Upper lobe of left lung (tissue), 6 donors: ENCODE measurements around the gene ABCC4. TPM values are rescaled to one million over a fixed set of nuclear protein-coding genes. Genes with fewer than 3 reads are reported as not detected.

ENCODE experiments used
- ATAC-seq, 2 donors: fragments of 200-7000 bp; cut with Tn5 transposase; one replicate each; pipeline ENCODE4 v1.9.1; 2022; ENCODE audit warnings: mild to moderate bottlenecking in 2 of 2, moderate library complexity in 2 of 2; ENCODE audit not compliant: low FRiP score in 2 of 2
- DNase-seq, 2 donors: peaks; one replicate each; pipeline ENCODE4 v3.0.0-alpha.2; 2019 to 2020
- H3K27ac ChIP-seq, 4 donors: fragments of 200-600 bp; sonication (generic); one replicate each; pipeline ENCODE4 v1.5.1; 2016 to 2019
- H3K27me3 ChIP-seq, 4 donors: fragments of 200-600 bp; sonication (generic); one replicate each; pipeline ENCODE4 v1.5.1; 2017 to 2019
- H3K36me3 ChIP-seq, 4 donors: fragments of 200-600 bp; sonication (generic); one replicate each; pipeline ENCODE4 v1.5.1; 2016 to 2019
- H3K4me1 ChIP-seq, 4 donors: fragments of 200-600 bp; sonication (generic); one replicate each; pipeline ENCODE4 v1.5.1; 2018 to 2019
- H3K4me3 ChIP-seq, 4 donors: fragments of 200-600 bp; sonication (generic); one replicate each; pipeline ENCODE4 v1.5.1; 2017 to 2019; ENCODE audit warnings: mild to moderate bottlenecking in 2 of 4, moderate library complexity in 1 of 4
- H3K9me3 ChIP-seq, 4 donors: fragments of 200-600 bp; sonication (generic); one replicate each; pipeline ENCODE4 v1.5.1; 2018 to 2019
- CTCF ChIP-seq, 6 experiments: fragments of 450-650 bp in 4 of 6; fragments of 200-600 bp in 2 of 6; sonication (generic) in 2 of 6; IDR thresholded peaks; one replicate each; pipeline ENCODE4 v1.5.1; 2016 to 2019; ENCODE audit warnings: antibody characterized with exemption in 6 of 6
- EP300 ChIP-seq, 4 donors: sonication (generic); formaldehyde crosslinking; IDR thresholded peaks; one replicate each; pipeline ENCODE4 v1.5.1; 2017; ENCODE audit warnings: antibody characterized with exemption in 4 of 4, control low read depth in 2 of 4
- POLR2A ChIP-seq, 4 donors: fragments of 450-650 bp; IDR thresholded peaks; one replicate each; pipeline ENCODE4 v1.5.1; 2016 to 2017; ENCODE audit warnings: antibody characterized with exemption in 4 of 4, mild to moderate bottlenecking in 2 of 4
- POLR2AphosphoS5 ChIP-seq, 2 donors: sonication (generic); formaldehyde crosslinking; IDR thresholded peaks; one replicate each; pipeline ENCODE4 v1.5.1; 2017; ENCODE audit warnings: antibody characterized with exemption in 2 of 2
- WGBS, 2 donors: methylation state at CpG; one replicate each; pipeline ENCODE4 v1.1.5; 2017 to 2018; 5-methylcytosine and 5-hydroxymethylcytosine counted together
- total RNA-seq, 6 donors: library from RNA; depleted of rRNA in 4 of 6; stranded (reverse); fragments of >200 nt in 4 of 6; gene quantifications; one replicate each; pipeline versions ENCODE4 v1.1.0 to v1.2.1, GENCODE V29; 2016 to 2021
- donor health status: DM: no; HTN: no; CAD: no; lungs with moderate emphysema.
- donor health status: DM: no; HTN: yes; CAD: no; lungs with severe emphysema.

ABCC4 gene
- total RNA-seq, 6 donors from 2014 or later = 17.0 to 78.6 (median 31.9) TPM

GRCh38 chr13:95120650-95121049 lies 180.6 kb downstream of the ABCC4 start:
- WGBS, 2 donors = 96 to 100% methylated on average over 2 of the region's 2 CpGs

GRCh38 chr13:95118541-95119324 lies 182.5 kb downstream of the ABCC4 start:
- Histone ChIP-seq H3K27ac (no peak overlapping the region), H3K27me3 (no peaks in the 10 kb centered on the region), H3K4me1 (no peaks in the 10 kb centered on the region), H3K36me3 (peaks cover 0 to 5% (median 0%) of the 10 kb centered on the region in 4 donors), H3K9me3 (no peaks in the 10 kb centered on the region), H3K4me3 (no peak overlapping the region)
- TF ChIP-seq POLR2AphosphoS5 (IDR thresholded peaks at IDR 0.05) (no peak), EP300 (IDR thresholded peaks at IDR 0.05) (no peak), CTCF (IDR thresholded peaks at IDR 0.05) (no peak)
- 80 to 86% methylated on average over 8 of the region's 8 CpGs for WGBS, 2 donors
- ATAC-seq (no peak), DNase-seq (no peak)

More at GRCh38 chr13:95120650-95121049, 180.6 kb downstream of the ABCC4 start:
- H3K36me3 ChIP-seq = peaks cover 0 to 5% (median 0%) of the 10 kb centered on the region in 4 donors
- DNase-seq = no peak
- no peaks in the 10 kb centered on the region for H3K9me3 ChIP-seq
- no peak overlapping the region for H3K27ac ChIP-seq
- H3K4me1 ChIP-seq = no peaks in the 10 kb centered on the region
- no peak for ATAC-seq
- H3K27me3 ChIP-seq = no peaks in the 10 kb centered on the region
- H3K4me3 ChIP-seq = no peak overlapping the region
- no peak for TF ChIP-seq CTCF (IDR thresholded peaks at IDR 0.05)

- Histone ChIP-seq H3K9me3 (no peaks in the 10 kb centered on the region), H3K4me3 (no peak overlapping the region), H3K36me3 (peaks cover 0 to 5% (median 0%) of the 10 kb centered on the region in 4 donors), H3K27me3 (no peaks in the 10 kb centered on the region), H3K27ac (no peak overlapping the region), H3K4me1 (no peaks in the 10 kb centered on the region)
- DNase-seq (no peak), ATAC-seq (no peak)
- 69 to 73% methylated on average over 6 of the region's 6 CpGs for WGBS, 2 donors
- TF ChIP-seq POLR2A (IDR thresholded peaks at IDR 0.05) (no peak), CTCF (IDR thresholded peaks at IDR 0.05) (no peak), POLR2AphosphoS5 (IDR thresholded peaks at IDR 0.05) (no peak)
Measured at GRCh38 chr13:95117092-95117491, 184.2 kb downstream of the ABCC4 start.

GRCh38 chr13:95115525-95115924 lies 185.7 kb downstream of the ABCC4 start:
- TF ChIP-seq CTCF (IDR thresholded peaks at IDR 0.05) (no peak), POLR2A (IDR thresholded peaks at IDR 0.05) (no peak), POLR2AphosphoS5 (IDR thresholded peaks at IDR 0.05) (no peak), EP300 (IDR thresholded peaks at IDR 0.05) (no peak)
- Histone ChIP-seq H3K4me3 (no peak overlapping the region), H3K27ac (no peak overlapping the region), H3K9me3 (no peaks in the 10 kb centered on the region), H3K4me1 (no peaks in the 10 kb centered on the region), H3K27me3 (no peaks in the 10 kb centered on the region), H3K36me3 (peaks cover 0 to under 1% (median 0%) of the 10 kb centered on the region in 4 donors)
- ATAC-seq (peak; percentile 31 to 81), DNase-seq (peak in 1 of 2 donors; percentile 73)
- WGBS, 2 donors = 69 to 76% methylated on average over 10 of the region's 10 CpGs

- TF ChIP-seq EP300 (IDR thresholded peaks at IDR 0.05) (no peak), POLR2AphosphoS5 (IDR thresholded peaks at IDR 0.05) (no peak), POLR2A (IDR thresholded peaks at IDR 0.05) (no peak), CTCF (IDR thresholded peaks at IDR 0.05) (no peak)
- no peak overlapping the region for H3K4me3 ChIP-seq
- WGBS, 2 donors = 76 to 79% methylated on average over 5 of the region's 5 CpGs
- H3K27ac ChIP-seq = no peak overlapping the region
- H3K27me3 ChIP-seq = no peaks in the 10 kb centered on the region
- DNase-seq (no peak), ATAC-seq (no peak)
- no peaks in the 10 kb centered on the region for H3K9me3 ChIP-seq
- no peaks in the 10 kb centered on the region for H3K4me1 ChIP-seq
- no peaks in the 10 kb centered on the region for H3K36me3 ChIP-seq
Measured at GRCh38 chr13:95113601-95114000, 187.7 kb downstream of the ABCC4 start.
